K562 (cell line): ENCODE measurements around the gene UNC5B. TPM values are rescaled to one million over a fixed set of nuclear protein-coding genes. Genes with fewer than 3 reads are reported as not detected.

Experiments
- ATAC-seq: fragments of 200-7000 bp; cut with Tn5 transposase; 3 replicates; pipeline ENCODE4 v1.9.1; 2020; ENCODE audit warnings: moderate library complexity
- BruUV-seq: library from RNA; stranded (reverse); fragments of 400-500 nt; replicated peaks from 2 replicates; lab custom pipeline; 2021; lab: Mats Ljungman, UMichigan
- CTCF ChIA-PET: fragments of 300-600 bp; formaldehyde crosslinking; extraction: SDS; loops from one replicate; lab custom pipeline; 2021; ENCODE audit warnings: low intra/inter-chr PET ratio; lab: Yijun Ruan, JAX
- POLR2A ChIA-PET: fragments of 300-600, 350-650 bp; sonication (Branson Sonifier 250); formaldehyde crosslinking; extraction: SDS; loops from one replicate; lab custom pipeline; 2021; ENCODE audit warnings: antibody characterized with exemption, inconsistent platforms; lab: Yijun Ruan, JAX
- DNase-seq, 4 experiments: peaks; one replicate each; pipeline versions ENCODE4 v3.0.0 to v3.0.0-alpha.2; 2011 to 2018; ENCODE audit warnings: low spot score in 3 of 4, mixed read lengths in 3 of 4; ENCODE audit errors: extremely low read depth in 1 of 4
- FAIRE-seq: peaks from 2 replicates; lab custom pipeline; 2011; peaks lifted over from hg19 to GRCh38; lab: Jason Lieb, UNC
- H2AFZ ChIP-seq: 2 replicates; pipeline ENCODE4 v1.6.0; 2011; ENCODE audit warnings: low read depth, low read length, control low read depth, inconsistent platforms
- H3K27ac ChIP-seq: fragments of 200-600 bp; 3 replicates; pipeline ENCODE4 v1.8.0; 2011; ENCODE audit warnings: low read depth, mild to moderate bottlenecking, control low read depth, inconsistent platforms, low read length, moderate library complexity, mixed read lengths; ENCODE audit errors: extremely low read depth
- H3K27me3 ChIP-seq, 2 experiments: fragments of 300-600 bp in 1 of 2; 2 replicates in 1 of 2; 3 replicates in 1 of 2; pipeline versions ENCODE4 v1.6.0 to v1.8.0; 2011; ENCODE audit warnings: inconsistent platforms in 2 of 2, low read length in 2 of 2, mild to moderate bottlenecking in 1 of 2, mixed read lengths in 1 of 2, moderate library complexity in 1 of 2; ENCODE audit not compliant: control insufficient read depth in 2 of 2, insufficient read depth in 2 of 2
- H3K36me3 ChIP-seq: fragments of 300-600 bp; 3 replicates; pipeline ENCODE4 v1.8.0; 2011; ENCODE audit warnings: mild to moderate bottlenecking, low read length, inconsistent platforms; ENCODE audit not compliant: control insufficient read depth, insufficient read depth
- H3K4me1 ChIP-seq, 2 experiments: fragments of 200-600 bp in 1 of 2; replicated peaks in 1 of 2; 2 replicates in 1 of 2; 3 replicates in 1 of 2; pipeline versions ENCODE4 v1.5.1 to v1.8.0; 2011; ENCODE audit warnings: inconsistent platforms in 2 of 2, low read length in 2 of 2, mild to moderate bottlenecking in 1 of 2, mixed read lengths in 1 of 2, moderate library complexity in 1 of 2; ENCODE audit not compliant: control insufficient read depth in 2 of 2, insufficient read depth in 2 of 2
- H3K4me2 ChIP-seq: 2 replicates; pipeline ENCODE4 v1.6.1; 2011; ENCODE audit warnings: low read length, control low read depth, inconsistent platforms, mixed read lengths; ENCODE audit not compliant: insufficient read depth
- H3K4me3 ChIP-seq: fragments of 200-600 bp; sonication (generic), shearing (Covaris generic); 2 replicates; pipeline ENCODE4 v1.5.1; 2016; ENCODE audit warnings: control low read depth, inconsistent platforms
- H3K79me2 ChIP-seq: fragments of 200-600 bp; 3 replicates; pipeline ENCODE4 v1.8.0; 2011; ENCODE audit warnings: low read length, inconsistent platforms; ENCODE audit not compliant: control insufficient read depth, insufficient read depth
- H3K9ac ChIP-seq, 2 experiments: 2 replicates each; pipeline versions ENCODE4 v1.6.0 to v1.6.1; 2011; ENCODE audit warnings: low read depth in 2 of 2, low read length in 2 of 2, control low read depth in 1 of 2, inconsistent platforms in 1 of 2, mild to moderate bottlenecking in 1 of 2, mixed read lengths in 1 of 2; ENCODE audit not compliant: insufficient read depth in 1 of 2
- H3K9me1 ChIP-seq: one replicate; pipeline ENCODE4 v1.6.0; 2011; ENCODE audit warnings: inconsistent platforms, mild to moderate bottlenecking, low read length, moderate library complexity; ENCODE audit not compliant: control insufficient read depth, insufficient read depth
- H3K9me3 ChIP-seq: replicated peaks from 2 replicates; pipeline ENCODE4 v1.5.1; 2011; ENCODE audit warnings: low read depth, low read length, inconsistent platforms; ENCODE audit not compliant: control insufficient read depth, insufficient read depth
- H4K20me1 ChIP-seq: replicated peaks from 2 replicates; pipeline ENCODE4 v1.6.1; 2011; ENCODE audit warnings: low read length, inconsistent platforms, mixed read lengths; ENCODE audit not compliant: control insufficient read depth, insufficient read depth
- BCOR ChIP-seq: fragments of 450-650 bp; IDR thresholded peaks from 2 replicates; pipeline ENCODE4 v1.6.1; 2016
- CEBPZ ChIP-seq: fragments of 150-350 bp; IDR thresholded peaks from 2 replicates; pipeline ENCODE4 v1.6.1; 2014; ENCODE audit warnings: low read depth, mild to moderate bottlenecking, low read length, borderline replicate concordance
- DIDO1 ChIP-seq: fragments of 450-650 bp; IDR thresholded peaks from 2 replicates; pipeline ENCODE4 v1.6.1; 2016; ENCODE audit warnings: low read depth, missing biosample characterization, missing genetic modification characterization
- HMGN3 ChIP-seq: IDR thresholded peaks from 2 replicates; pipeline ENCODE4 v1.6.1; 2011; ENCODE audit warnings: borderline replicate concordance, low read depth, mild to moderate bottlenecking, mixed read lengths, low read length; ENCODE audit not compliant: insufficient read length; ENCODE audit errors: extremely low read depth
- KHSRP ChIP-seq: fragments of 450-650 bp; IDR thresholded peaks from 2 replicates; pipeline ENCODE4 v1.6.1; 2017
- SIN3B ChIP-seq: fragments of 450-650 bp; IDR thresholded peaks from 2 replicates; pipeline ENCODE4 v1.6.1; 2017; ENCODE audit warnings: low read depth, mild to moderate bottlenecking, moderate library complexity
- ZNF224 ChIP-seq: sonication (generic); formaldehyde crosslinking; IDR thresholded peaks from 2 replicates; pipeline ENCODE4 v1.8.0; 2022; ENCODE audit warnings: mild to moderate bottlenecking, missing genetic modification reagents
- ZNF239 ChIP-seq: fragments of 250-450 bp; sonication (Bioruptor Pico); IDR thresholded peaks from 2 replicates; pipeline ENCODE4 v1.4.0; 2020; ENCODE audit warnings: mild to moderate bottlenecking
- WGBS: fragments of 100-300 bp; shearing (Covaris generic); methylation state at CpG from one replicate; pipeline ENCODE4 v1.1.6; 2016; ENCODE audit warnings: low coverage, mixed read lengths; ENCODE audit not compliant: insufficient coverage; ENCODE audit errors: missing lambda C conversion rate; 5-methylcytosine and 5-hydroxymethylcytosine counted together
- in situ Hi-C: fragments of 300-500 bp; cut with MboI; formaldehyde crosslinking; loops from 4 replicates; pipeline ENCODE4 v1.15.0; 2018; ENCODE audit warnings: inconsistent platforms, mixed read lengths
- intact Hi-C: fragments of 100-400 bp; cut with micrococcal nuclease; formaldehyde crosslinking; loops from 2 replicates; pipeline ENCODE4 v1.14.2; 2022
- polyA plus RNA-seq, 8 experiments: library from polyadenylated mRNA; depleted of rRNA in 4 of 8; stranded (reverse) in 5 of 8; unstranded in 3 of 8; fragments of >200 nt; fragmentation: Nextera tagmentation in 2 of 8; fragmentation: Illumina TruSeq in 1 of 8; extraction: Ambion mirVana in 2 of 8; extraction: Trizol in 1 of 8; gene quantifications; 2 replicates each; pipeline versions ENCODE4 v1.2.1 to v1.2.3, GENCODE V29; 2011 to 2014; ENCODE audit warnings: inconsistent platforms in 1 of 8, missing spikeins in 1 of 8
- total RNA-seq, 7 experiments: library from RNA; depleted of rRNA in 6 of 7; stranded (reverse); fragments of >200 nt in 6 of 7; fragmentation: Illumina TruSeq in 2 of 7; extraction: Trizol in 2 of 7; gene quantifications; 2 replicates each; pipeline versions ENCODE4 v1.2.1 to v1.2.3, GENCODE V29; 2011 to 2021; ENCODE audit warnings: low replicate concordance in 1 of 7
- TF ChIP-seq, protein P1 (sequence below): fragments of 250-450 bp; sonication (Bioruptor Pico); IDR thresholded peaks from 2 replicates; pipeline ENCODE4 v1.5.0; 2020; ENCODE audit warnings: mild to moderate bottlenecking, borderline replicate concordance

The UNC5B gene
- total and polyA plus RNA-seq, 9 of the 15 experiments (the other 6 are each of a cell fraction or from before 2014, with no cell fraction given), result 0.10 to 8.4 (median 2.1) TPM

DNA sequence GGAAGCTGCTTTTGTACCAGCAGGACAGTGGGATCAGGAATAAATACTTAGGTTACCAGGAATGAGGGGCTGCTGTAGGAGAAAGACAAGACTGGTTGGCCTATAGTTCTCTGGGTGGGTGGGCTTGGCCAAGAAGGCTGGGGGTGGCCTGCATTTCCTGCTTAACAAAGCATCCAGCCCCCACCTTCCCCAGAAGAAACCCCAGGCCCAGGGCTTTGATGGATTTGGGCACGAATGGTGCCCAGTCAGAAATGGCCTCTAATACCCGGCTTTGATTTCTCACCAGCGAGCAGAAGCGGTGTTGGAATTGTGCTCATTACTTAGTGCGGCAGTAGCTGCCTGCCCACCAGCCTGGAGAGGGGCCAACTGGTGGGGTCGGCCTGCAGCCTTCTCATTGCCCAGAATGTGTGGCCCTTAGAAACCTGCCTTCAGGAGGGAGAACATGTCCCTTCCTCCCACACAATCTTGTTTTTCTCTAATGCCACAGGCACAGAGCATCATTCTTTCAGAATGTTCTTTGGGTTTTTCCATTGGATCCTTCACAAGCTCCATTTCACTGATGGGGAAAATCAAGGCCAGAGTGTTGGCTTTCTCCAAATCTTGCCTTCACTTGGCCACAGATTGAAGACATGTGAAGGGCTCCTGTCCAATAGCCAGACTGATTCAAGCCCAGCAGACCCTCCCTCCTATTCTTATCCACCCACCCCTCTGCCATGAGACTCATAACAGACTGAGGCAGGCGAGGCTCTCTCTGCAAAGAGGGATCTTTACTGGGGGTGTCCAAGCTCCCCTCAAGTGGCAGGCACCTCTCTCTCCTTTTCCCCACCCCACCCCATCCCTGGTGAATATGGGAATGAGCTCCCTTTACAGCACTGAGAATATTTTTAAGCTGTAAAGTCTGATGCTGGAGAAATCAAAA, 2.5 kb downstream of the UNC5B start:
- no peaks in the 10 kb centered on the region for H3K9me3 ChIP-seq
- no peak overlapping the region for H3K27ac ChIP-seq
- no peaks in the 10 kb centered on the region for H3K36me3 ChIP-seq
- ATAC-seq (no peak), FAIRE-seq (no peak), DNase-seq (no peak)
- no peak overlapping the region for H3K9ac ChIP-seq
- no TSS peak for BruUV-seq
- H3K79me2 ChIP-seq, result no peaks in the 10 kb centered on the region
- H3K9me1 ChIP-seq, result no peaks in the 10 kb centered on the region
- H2AFZ ChIP-seq, result no peak overlapping the region
- peaks cover 25% of the 10 kb centered on the region for H4K20me1 ChIP-seq
- intact Hi-C loops (no loop called here), in situ Hi-C loops (no loop called here)
- no peak overlapping the region for H3K4me2 ChIP-seq
- TF ChIP-seq SIN3B (no peak), ZNF239 (no peak), DIDO1 (tag) (no peak), KHSRP (no peak), CEBPZ (no peak), BCOR (no peak), ZNF224 (CRISPR knock-in tag) (no peak), HMGN3 (no peak)
- TF ChIP-seq, protein P1, sequence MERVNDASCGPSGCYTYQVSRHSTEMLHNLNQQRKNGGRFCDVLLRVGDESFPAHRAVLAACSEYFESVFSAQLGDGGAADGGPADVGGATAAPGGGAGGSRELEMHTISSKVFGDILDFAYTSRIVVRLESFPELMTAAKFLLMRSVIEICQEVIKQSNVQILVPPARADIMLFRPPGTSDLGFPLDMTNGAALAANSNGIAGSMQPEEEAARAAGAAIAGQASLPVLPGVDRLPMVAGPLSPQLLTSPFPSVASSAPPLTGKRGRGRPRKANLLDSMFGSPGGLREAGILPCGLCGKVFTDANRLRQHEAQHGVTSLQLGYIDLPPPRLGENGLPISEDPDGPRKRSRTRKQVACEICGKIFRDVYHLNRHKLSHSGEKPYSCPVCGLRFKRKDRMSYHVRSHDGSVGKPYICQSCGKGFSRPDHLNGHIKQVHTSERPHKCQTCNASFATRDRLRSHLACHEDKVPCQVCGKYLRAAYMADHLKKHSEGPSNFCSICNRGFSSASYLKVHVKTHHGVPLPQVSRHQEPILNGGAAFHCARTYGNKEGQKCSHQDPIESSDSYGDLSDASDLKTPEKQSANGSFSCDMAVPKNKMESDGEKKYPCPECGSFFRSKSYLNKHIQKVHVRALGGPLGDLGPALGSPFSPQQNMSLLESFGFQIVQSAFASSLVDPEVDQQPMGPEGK (CRISPR knock-in tag), result no peak
- 52% methylated on average over 7 of the region's 7 CpGs for WGBS
- peaks cover 0 to 36% of the 10 kb centered on the region in 2 experiments; a peak in 4 of 5 replicates for H3K4me1 ChIP-seq
- ChIA-PET POLR2A (interaction anchor here (0.5 to 2.7 kb wide), 9 partner anchors 11 to 292 kb away, joined by 3 to 14 read pairs (median 3); no protein-coding TSS in a partner anchor), CTCF (no interaction called here)
- no peak overlapping the region for H3K4me3 ChIP-seq
- peaks cover 24 to 73% of the 10 kb centered on the region in 2 experiments; a peak in 4 of 5 replicates for H3K27me3 ChIP-seq
